HepG2 (cell line): Measurements from ENCODE around the gene RNGTT. TPM values are rescaled to one million over a fixed set of nuclear protein-coding genes. Genes with fewer than 3 reads are reported as not detected.

Source experiments
- BCLAF1 ChIP-seq: fragments of 450-650 bp; IDR thresholded peaks from 2 replicates; pipeline ENCODE4 v1.6.1; 2017; ENCODE audit warnings: mild to moderate bottlenecking
- FOXA1 ChIP-seq, 2 experiments: fragments of 450-650 bp in 1 of 2; sonication (generic) in 1 of 2; formaldehyde crosslinking in 1 of 2; IDR thresholded peaks; 2 replicates each; pipeline versions ENCODE4 v1.4.0 to v1.6.1; 2016 to 2020; ENCODE audit warnings: missing genetic modification reagents in 1 of 2
- FOXO1 ChIP-seq: sonication (generic); formaldehyde crosslinking; IDR thresholded peaks from 2 replicates; pipeline ENCODE4 v1.4.0; 2020; ENCODE audit warnings: missing genetic modification reagents
- HOXA7 ChIP-seq: sonication (generic); formaldehyde crosslinking; IDR thresholded peaks from 2 replicates; pipeline ENCODE4 v1.8.1; 2022; ENCODE audit warnings: mild to moderate bottlenecking, missing genetic modification reagents, moderate library complexity
- KAT8 ChIP-seq: IDR thresholded peaks from 2 replicates; pipeline ENCODE4 v1.6.1; 2016; ENCODE audit warnings: missing genetic modification reagents, missing compliant biosample characterization
- LRRFIP1 ChIP-seq: sonication (generic); formaldehyde crosslinking; conservative IDR thresholded peaks from 2 replicates; pipeline ENCODE4 v1.4.0; 2020; ENCODE audit warnings: missing genetic modification reagents
- MIER3 ChIP-seq: IDR thresholded peaks from 2 replicates; pipeline ENCODE4 v1.6.1; 2016; ENCODE audit warnings: missing compliant biosample characterization, borderline replicate concordance
- MLXIP ChIP-seq: sonication (generic); formaldehyde crosslinking; IDR thresholded peaks from 2 replicates; pipeline ENCODE4 v1.9.0; 2021; ENCODE audit warnings: missing genetic modification reagents, borderline replicate concordance
- MTF2 ChIP-seq: sonication (generic); formaldehyde crosslinking; IDR thresholded peaks from 2 replicates; pipeline ENCODE4 v1.5.0; 2020; ENCODE audit warnings: missing genetic modification reagents, borderline replicate concordance
- NFATC3 ChIP-seq: sonication (generic); formaldehyde crosslinking; IDR thresholded peaks from 2 replicates; pipeline ENCODE4 v1.5.1; 2020; ENCODE audit warnings: mild to moderate bottlenecking, missing genetic modification reagents
- PAWR ChIP-seq: sonication (generic); formaldehyde crosslinking; IDR thresholded peaks from 2 replicates; pipeline ENCODE4 v1.4.0; 2020; ENCODE audit warnings: missing genetic modification reagents, mild to moderate bottlenecking, borderline replicate concordance
- PBX3 ChIP-seq: sonication (generic); formaldehyde crosslinking; IDR thresholded peaks from 2 replicates; pipeline ENCODE4 v1.8.1; 2023; ENCODE audit warnings: missing genetic modification reagents, inconsistent platforms, borderline replicate concordance
- ZNF292 ChIP-seq: sonication (generic); formaldehyde crosslinking; IDR thresholded peaks from 2 replicates; pipeline ENCODE4 v1.8.1; 2022; ENCODE audit warnings: mild to moderate bottlenecking, low read depth, missing genetic modification reagents, borderline replicate concordance
- ZNF607 ChIP-seq: sonication (generic); formaldehyde crosslinking; IDR thresholded peaks from 2 replicates; pipeline ENCODE4 v1.5.1; 2020; ENCODE audit warnings: missing genetic modification reagents, mild to moderate bottlenecking, borderline replicate concordance
- polyA plus RNA-seq, 8 experiments: library from polyadenylated mRNA; depleted of rRNA in 3 of 8; stranded (reverse) in 7 of 8; unstranded in 1 of 8; fragments of >200 nt; fragmentation: Illumina TruSeq in 4 of 8; extraction: Trizol in 4 of 8; gene quantifications; 2 replicates each; pipeline versions ENCODE4 v1.2.1 to v1.2.3, GENCODE V29; 2011 to 2016; ENCODE audit warnings: low read depth in 4 of 8, missing spikeins in 1 of 8, mixed read lengths in 1 of 8; ENCODE audit not compliant: insufficient read depth in 1 of 8
- total RNA-seq, 5 experiments: library from RNA; depleted of rRNA; stranded (reverse); fragments of >200 nt; fragmentation: Illumina TruSeq; extraction: Trizol; gene quantifications; 2 replicates each; pipeline ENCODE4 v1.2.3, GENCODE V29; 2016; ENCODE audit warnings: low read depth in 1 of 5

RNGTT gene
- total and polyA plus RNA-seq, 2 of the 13 experiments (the other 11 are each of a cell fraction or from before 2014, with no cell fraction given) = 6.0 to 22.6 TPM

- TF ChIP-seq MLXIP (CRISPR knock-in tag) = no peak; the same call in 1 of the 2 replicates
- 0 out of 2 replicates have a peak, but pooled peaks have one; percentile 49 for TF ChIP-seq ZNF607
- TF ChIP-seq KAT8 (CRISPR knock-in tag) = peak; percentile 93
- no peak for TF ChIP-seq LRRFIP1
- TF ChIP-seq ZNF292 (CRISPR knock-in tag) = 0 out of 2 replicates have a peak, but pooled peaks have one; percentile 47
- 0 out of 2 replicates have a peak, but pooled peaks have one; percentile 30 for TF ChIP-seq MTF2 (CRISPR knock-in tag)
- no peak for TF ChIP-seq BCLAF1
- TF ChIP-seq NFATC3 (CRISPR knock-in tag) = no peak
- TF ChIP-seq HOXA7 (CRISPR knock-in tag) = no peak
- no peak for TF ChIP-seq FOXA1 (IDR thresholded peaks at IDR 0.05)
- TF ChIP-seq FOXA1 (CRISPR knock-in tag; IDR thresholded peaks at IDR 0.05) = no peak
- peak; percentile 53; the same call in 1 of the 2 replicates for TF ChIP-seq FOXO1 (CRISPR knock-in tag)
- TF ChIP-seq PBX3 (CRISPR knock-in tag) = no peak
- TF ChIP-seq PAWR (CRISPR knock-in tag) = no peak
- no peak for TF ChIP-seq MIER3 (CRISPR knock-in tag)
Observed at GRCh38 chr6:88963139-88964090, at the start of gene RNGTT (continued).
